ENCODE measurements around the gene NFIB.

NFIB gene

DNA sequence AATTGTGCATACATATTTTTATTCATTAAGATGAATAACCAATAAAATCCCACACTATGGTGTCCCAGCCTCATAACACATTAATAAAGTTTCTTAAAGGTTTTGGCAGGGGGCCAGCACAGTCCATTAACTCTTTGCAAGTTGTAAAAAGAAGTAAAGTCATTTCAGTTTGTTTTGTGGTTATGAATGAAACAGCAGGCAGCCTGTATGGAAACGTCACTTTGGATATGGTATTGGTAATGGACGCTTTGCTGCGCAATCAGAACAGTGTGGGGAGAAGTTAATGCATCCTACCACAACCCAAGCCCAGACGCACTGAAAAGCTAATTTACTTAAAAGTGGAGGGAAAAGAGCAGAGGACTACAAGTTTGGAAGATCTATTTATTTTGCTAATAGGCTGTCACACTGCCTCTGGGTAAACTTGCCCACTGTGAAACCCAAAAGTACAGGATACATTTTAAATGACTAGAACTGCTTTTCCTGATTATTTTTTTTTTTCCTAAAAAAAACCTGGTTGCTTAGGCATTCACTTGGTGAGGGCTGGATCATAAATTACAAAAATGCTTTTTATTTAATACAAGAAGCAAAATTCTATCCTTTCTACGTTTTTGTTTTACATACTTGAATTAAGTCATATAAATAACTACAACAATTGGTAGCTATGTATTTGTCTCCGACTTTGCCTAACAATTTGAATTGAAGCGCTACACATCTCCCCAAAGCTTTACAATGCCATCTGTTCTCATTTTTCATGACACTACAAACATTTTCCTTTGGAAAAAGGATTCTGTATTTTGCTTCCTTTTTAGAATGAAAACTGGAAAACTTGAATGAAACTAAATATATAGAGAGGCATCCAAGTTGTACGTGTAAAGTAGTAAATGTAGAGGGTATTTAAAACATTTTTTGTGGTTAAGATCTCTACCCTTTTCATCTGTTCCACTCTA, 104.3 kb downstream of the NFIB start:
- no peak for DNase-seq (ENCODE audit: low spot score)
- TF ChIP-seq, protein P1, sequence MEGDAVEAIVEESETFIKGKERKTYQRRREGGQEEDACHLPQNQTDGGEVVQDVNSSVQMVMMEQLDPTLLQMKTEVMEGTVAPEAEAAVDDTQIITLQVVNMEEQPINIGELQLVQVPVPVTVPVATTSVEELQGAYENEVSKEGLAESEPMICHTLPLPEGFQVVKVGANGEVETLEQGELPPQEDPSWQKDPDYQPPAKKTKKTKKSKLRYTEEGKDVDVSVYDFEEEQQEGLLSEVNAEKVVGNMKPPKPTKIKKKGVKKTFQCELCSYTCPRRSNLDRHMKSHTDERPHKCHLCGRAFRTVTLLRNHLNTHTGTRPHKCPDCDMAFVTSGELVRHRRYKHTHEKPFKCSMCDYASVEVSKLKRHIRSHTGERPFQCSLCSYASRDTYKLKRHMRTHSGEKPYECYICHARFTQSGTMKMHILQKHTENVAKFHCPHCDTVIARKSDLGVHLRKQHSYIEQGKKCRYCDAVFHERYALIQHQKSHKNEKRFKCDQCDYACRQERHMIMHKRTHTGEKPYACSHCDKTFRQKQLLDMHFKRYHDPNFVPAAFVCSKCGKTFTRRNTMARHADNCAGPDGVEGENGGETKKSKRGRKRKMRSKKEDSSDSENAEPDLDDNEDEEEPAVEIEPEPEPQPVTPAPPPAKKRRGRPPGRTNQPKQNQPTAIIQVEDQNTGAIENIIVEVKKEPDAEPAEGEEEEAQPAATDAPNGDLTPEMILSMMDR (IDR thresholded peaks at IDR 0.05; ENCODE audit: borderline replicate concordance, control extremely low read depth, extremely low read depth, insufficient read depth, missing control alignments) = no peak
- in situ Hi-C loops (cut with MboI; ENCODE audit: low sequenced_read_pairs, unreplicated experiment) = no loop called here

DNA sequence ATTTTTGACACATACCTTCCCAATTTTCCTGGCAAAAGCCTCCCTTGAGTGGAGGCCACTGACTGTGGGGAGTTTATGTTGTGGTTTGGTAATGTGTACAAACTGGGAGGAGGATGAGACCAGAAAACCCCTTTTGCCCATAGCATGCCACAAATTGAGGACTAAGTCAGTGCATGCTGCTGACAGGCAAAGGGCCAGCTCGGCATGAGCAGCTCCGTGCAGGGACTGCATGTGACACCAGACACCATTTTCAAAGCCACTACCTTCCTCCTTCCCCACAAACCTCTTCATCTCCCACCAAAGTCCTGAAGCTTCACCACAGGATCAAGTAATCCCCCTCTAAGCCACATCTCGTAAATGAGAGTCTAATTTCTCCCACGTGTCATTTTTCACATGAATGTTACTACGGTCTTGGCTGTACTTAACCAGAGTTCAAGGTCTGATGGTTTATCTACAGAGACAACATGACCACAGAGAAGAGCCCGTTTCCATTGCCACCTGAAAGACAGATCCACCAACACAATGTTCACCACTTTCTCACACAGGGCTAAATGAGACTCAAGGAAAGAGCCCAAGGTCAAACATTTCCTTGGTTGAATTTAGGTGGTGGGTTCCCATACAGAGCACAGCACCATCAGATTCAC, 106.5 kb downstream of the NFIB start:
- no peak for DNase-seq (ENCODE audit: low spot score)
- TF ChIP-seq, protein P1 (IDR thresholded peaks at IDR 0.05; ENCODE audit: borderline replicate concordance, control extremely low read depth, extremely low read depth, insufficient read depth, missing control alignments) = no peak
- in situ Hi-C loops (cut with MboI; ENCODE audit: low sequenced_read_pairs, unreplicated experiment) = no loop called here

- TF ChIP-seq, protein P1 (IDR thresholded peaks at IDR 0.05; ENCODE audit: borderline replicate concordance, control extremely low read depth, extremely low read depth, insufficient read depth, missing control alignments) = no peak
- in situ Hi-C loops (cut with MboI; ENCODE audit: low sequenced_read_pairs, unreplicated experiment) = no loop called here
- no peak for DNase-seq (ENCODE audit: low spot score)
Observed at GRCh38 chr9:14205463-14205862, 108.5 kb downstream of the NFIB start.

DNA sequence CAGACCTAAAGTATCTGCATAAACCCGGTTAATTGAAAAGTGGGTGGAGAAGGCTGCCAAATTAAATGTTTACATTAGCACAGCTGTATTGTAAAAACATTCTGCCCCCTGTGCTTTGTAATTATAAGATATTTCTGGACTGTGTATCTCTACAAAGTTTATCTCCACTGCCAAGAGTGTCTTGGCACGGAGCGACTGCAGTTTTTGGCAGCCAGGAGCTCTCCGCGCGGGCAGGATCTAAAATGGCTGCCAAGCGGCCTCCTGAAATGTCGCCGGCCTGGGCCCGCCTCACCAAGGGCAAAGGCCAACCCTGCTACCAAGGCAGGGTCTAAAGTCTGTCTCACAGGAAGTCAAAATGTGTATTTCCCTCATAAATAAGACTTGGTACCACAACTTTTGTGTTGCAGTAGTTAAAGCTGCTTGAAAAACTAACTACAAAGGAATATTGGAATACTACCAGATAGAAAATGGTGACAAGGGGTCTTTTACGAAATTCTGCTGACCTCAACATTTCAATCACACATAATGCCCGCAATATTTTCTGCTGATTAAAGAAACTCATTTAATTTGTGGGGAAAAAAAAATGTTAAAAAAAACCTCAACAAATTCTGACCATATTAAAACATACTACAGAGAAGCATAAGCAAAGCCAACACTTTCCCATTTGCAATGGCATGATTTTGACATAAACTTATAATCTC, 110.4 kb downstream of the NFIB start:
- TF ChIP-seq, protein P1 (IDR thresholded peaks at IDR 0.05; ENCODE audit: borderline replicate concordance, control extremely low read depth, extremely low read depth, insufficient read depth, missing control alignments) = no peak
- DNase-seq (ENCODE audit: low spot score) = no peak
- in situ Hi-C loops (cut with MboI; ENCODE audit: low sequenced_read_pairs, unreplicated experiment) = no loop called here

GRCh38 chr9:14198841-14199455, 115.0 kb downstream of the NFIB start:
- in situ Hi-C loops (cut with MboI; ENCODE audit: low sequenced_read_pairs, unreplicated experiment) = no loop called here
- TF ChIP-seq, protein P1 (IDR thresholded peaks at IDR 0.05; ENCODE audit: borderline replicate concordance, control extremely low read depth, extremely low read depth, insufficient read depth, missing control alignments) = no peak
- no peak for DNase-seq (ENCODE audit: low spot score)
